Caco-2 (cell line): ENCODE measurements around the gene AGAP2. TPM values are rescaled to one million over a fixed set of nuclear protein-coding genes. Genes with fewer than 3 reads are reported as not detected.
A peak's percentile ranks its signal among the peaks of the same experiment; 100 is the strongest.

ENCODE experiments used
- Bru-seq: library from RNA; stranded (reverse); fragments of 400-500 nt; gene quantifications from one replicate; lab custom pipeline; 2021; lab: Mats Ljungman, UMichigan
- BruChase-seq, 2 experiments: library from RNA; stranded (reverse); fragments of 400-500 nt; gene quantifications; one replicate each; lab custom pipeline; 2021; lab: Mats Ljungman, UMichigan
- BruUV-seq: library from RNA; stranded (reverse); fragments of 400-500 nt; replicated peaks from 2 replicates; lab custom pipeline; 2021; lab: Mats Ljungman, UMichigan
- CTCF ChIA-PET: fragments of 300-600 bp; sonication (Branson Sonifier 250); formaldehyde crosslinking; loops from one replicate; lab custom pipeline; 2022; ENCODE audit warnings: antibody characterized with exemption; lab: Charles Lee
- POLR2A ChIA-PET: fragments of 300-600 bp; sonication (Branson Sonifier 250); formaldehyde crosslinking; loops from one replicate; lab custom pipeline; 2022; ENCODE audit warnings: antibody characterized with exemption; lab: Charles Lee
- DNase-seq, 2 experiments: peaks; one replicate each; pipeline versions ENCODE4 v3.0.0 to v3.0.0-alpha.2; 2020 to 2022
- H3K27me3 ChIP-seq: replicated peaks from 2 replicates; pipeline ENCODE4 v1.6.0; 2011; ENCODE audit warnings: low read length; ENCODE audit not compliant: control insufficient read depth, insufficient read depth
- H3K36me3 ChIP-seq: 2 replicates; pipeline ENCODE4 v1.5.1; 2011; ENCODE audit warnings: low read length; ENCODE audit not compliant: control insufficient read depth, insufficient read depth
- H3K4me1 ChIP-seq: fragments of 250-450 bp; sonication (Bioruptor Pico); 2 replicates; pipeline ENCODE4 v1.5.1; 2020; ENCODE audit warnings: mild to moderate bottlenecking
- H3K4me3 ChIP-seq: 2 replicates; pipeline ENCODE4 v1.5.1; 2011; ENCODE audit warnings: low read depth, mild to moderate bottlenecking, control low read depth, low read length
- H3K9me3 ChIP-seq: fragments of 250-450 bp; sonication (Bioruptor Pico); 2 replicates; pipeline ENCODE4 v1.5.1; 2020; ENCODE audit warnings: mild to moderate bottlenecking, moderate library complexity
- H3K27ac Mint-ChIP-seq: one replicate; pipeline ENCODE4 v1.8.0; 2022; ENCODE audit warnings: mixed read lengths; ENCODE audit not compliant: unreplicated experiment
- H3K27me3 Mint-ChIP-seq: one replicate; pipeline ENCODE4 v1.8.0; 2022; ENCODE audit warnings: mixed read lengths; ENCODE audit not compliant: insufficient read depth, unreplicated experiment
- H3K36me3 Mint-ChIP-seq: one replicate; pipeline ENCODE4 v1.8.0; 2022; ENCODE audit warnings: mild to moderate bottlenecking, mixed read lengths; ENCODE audit not compliant: insufficient read depth, unreplicated experiment
- H3K4me1 Mint-ChIP-seq: one replicate; pipeline ENCODE4 v1.8.0; 2022; ENCODE audit warnings: low read depth, mixed read lengths; ENCODE audit not compliant: unreplicated experiment
- H3K4me3 Mint-ChIP-seq: one replicate; pipeline ENCODE4 v1.8.0; 2022; ENCODE audit warnings: mild to moderate bottlenecking, moderate library complexity, mixed read lengths; ENCODE audit not compliant: unreplicated experiment
- H3K9me3 Mint-ChIP-seq: one replicate; pipeline ENCODE4 v1.8.0; 2022; ENCODE audit warnings: mixed read lengths; ENCODE audit not compliant: unreplicated experiment
- intact Hi-C: fragments of 100-400 bp; cut with micrococcal nuclease; formaldehyde crosslinking; loops from one replicate; pipeline ENCODE4 v1.10.0; 2022; ENCODE audit not compliant: unreplicated experiment
- long read RNA-seq: library from polyadenylated mRNA; stranded (forward); transcript quantifications from one replicate; pipeline ENCODE4 v2.0.0, GENCODE V29; 2022
- total RNA-seq: library from RNA; stranded (reverse); gene quantifications from 2 replicates; pipeline ENCODE4 v1.2.3, GENCODE V29; 2022
- TF ChIP-seq, protein P1 (sequence below), 2 experiments: fragments of 200-600 bp in 1 of 2; IDR thresholded peaks; 1 replicate in 1 of 2; 2 replicates in 1 of 2; pipeline versions ENCODE4 v1.5.1 to v1.8.0; 2011 to 2022; ENCODE audit warnings: antibody characterized with exemption in 1 of 2, control low read depth in 1 of 2, inconsistent platforms in 1 of 2, low read depth in 1 of 2, low read length in 1 of 2, mild to moderate bottlenecking in 1 of 2, moderate library complexity in 1 of 2; ENCODE audit not compliant: insufficient read depth in 1 of 2, severe bottlenecking in 1 of 2, unreplicated experiment in 1 of 2

Gene AGAP2
- total RNA-seq (0.09 TPM in 1 of 2 replicates, not detected in the other), Bru-seq, nascent RNA (not detected), BruChase-seq, experiment 1, labeled RNA remaining after a 2-hour chase (percentile 12 among the genes with signal in this experiment), BruChase-seq, experiment 2, labeled RNA remaining after a 6-hour chase (percentile 9 among the genes with signal in this experiment)
- long read RNA-seq = 0 reads

DNA sequence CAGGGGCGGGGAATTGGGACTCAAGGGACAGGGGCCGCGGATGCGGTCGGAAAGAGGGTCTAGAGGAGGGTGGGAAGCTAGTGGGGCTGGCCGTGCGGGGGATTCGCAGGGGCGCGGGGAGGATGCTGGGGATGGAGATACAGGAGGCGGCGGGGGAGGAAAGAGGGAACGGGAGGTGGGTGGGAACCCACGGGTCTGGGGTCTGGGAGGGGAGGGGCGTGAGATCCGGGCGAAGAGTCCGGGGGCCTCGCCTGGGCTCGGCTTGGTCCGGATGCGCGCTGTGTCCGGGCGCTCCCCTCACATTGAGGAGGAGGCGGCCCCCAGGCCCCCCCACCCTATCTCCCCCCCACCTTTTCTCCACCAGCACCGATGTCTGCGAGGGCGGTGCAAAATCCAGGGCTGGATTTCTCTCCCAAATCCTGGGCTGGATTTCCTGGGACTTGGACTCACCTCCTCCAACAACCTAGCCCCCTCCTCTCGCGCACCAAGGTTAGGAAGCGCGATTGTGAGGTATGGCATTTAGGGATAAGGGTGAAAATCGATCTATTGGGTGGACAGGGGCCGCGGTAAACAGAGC is at the start of gene AGAP2:
AGAP2 (minus strand) TSS at position 82 of the 577 bp plus-strand sequence. CDS start 496 bp downstream, outside the sequence.
- Histone ChIP-seq H3K4me1 (peaks cover 12% of the 10 kb centered on the region), H3K36me3 (no peaks in the 10 kb centered on the region), H3K9me3 (no peaks in the 10 kb centered on the region), H3K4me3 (peak within 1 kb of the TSS; percentile 33), H3K27me3 (peaks cover 7% of the 10 kb centered on the region)
- H3K27ac Mint-ChIP-seq = no peak within 1 kb of the TSS
- H3K27me3 Mint-ChIP-seq = peaks cover 31% of the 10 kb centered on the region
- no TSS peak for BruUV-seq
- ChIA-PET CTCF (no interaction called here), POLR2A (no interaction called here)
- no peaks in the 10 kb centered on the region for H3K36me3 Mint-ChIP-seq
- no peak for DNase-seq
- peak within 1 kb of the TSS; percentile 21 for H3K4me3 Mint-ChIP-seq
- no peaks in the 10 kb centered on the region for H3K9me3 Mint-ChIP-seq
- intact Hi-C loops = loop anchor here (5.0 kb wide), 2 partner anchors 46 to 281 kb away; partner anchors contain the start of genes GLI1, INHBE and OS9
- H3K4me1 Mint-ChIP-seq = peaks cover 17% of the 10 kb centered on the region
- TF ChIP-seq, protein P1, sequence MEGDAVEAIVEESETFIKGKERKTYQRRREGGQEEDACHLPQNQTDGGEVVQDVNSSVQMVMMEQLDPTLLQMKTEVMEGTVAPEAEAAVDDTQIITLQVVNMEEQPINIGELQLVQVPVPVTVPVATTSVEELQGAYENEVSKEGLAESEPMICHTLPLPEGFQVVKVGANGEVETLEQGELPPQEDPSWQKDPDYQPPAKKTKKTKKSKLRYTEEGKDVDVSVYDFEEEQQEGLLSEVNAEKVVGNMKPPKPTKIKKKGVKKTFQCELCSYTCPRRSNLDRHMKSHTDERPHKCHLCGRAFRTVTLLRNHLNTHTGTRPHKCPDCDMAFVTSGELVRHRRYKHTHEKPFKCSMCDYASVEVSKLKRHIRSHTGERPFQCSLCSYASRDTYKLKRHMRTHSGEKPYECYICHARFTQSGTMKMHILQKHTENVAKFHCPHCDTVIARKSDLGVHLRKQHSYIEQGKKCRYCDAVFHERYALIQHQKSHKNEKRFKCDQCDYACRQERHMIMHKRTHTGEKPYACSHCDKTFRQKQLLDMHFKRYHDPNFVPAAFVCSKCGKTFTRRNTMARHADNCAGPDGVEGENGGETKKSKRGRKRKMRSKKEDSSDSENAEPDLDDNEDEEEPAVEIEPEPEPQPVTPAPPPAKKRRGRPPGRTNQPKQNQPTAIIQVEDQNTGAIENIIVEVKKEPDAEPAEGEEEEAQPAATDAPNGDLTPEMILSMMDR (IDR thresholded peaks at IDR 0.05; ENCODE audit: insufficient read depth in 1 of 2, low read depth in 1 of 2, low read length in 1 of 2, severe bottlenecking in 1 of 2, unreplicated experiment in 1 of 2) = no peak

DNA sequence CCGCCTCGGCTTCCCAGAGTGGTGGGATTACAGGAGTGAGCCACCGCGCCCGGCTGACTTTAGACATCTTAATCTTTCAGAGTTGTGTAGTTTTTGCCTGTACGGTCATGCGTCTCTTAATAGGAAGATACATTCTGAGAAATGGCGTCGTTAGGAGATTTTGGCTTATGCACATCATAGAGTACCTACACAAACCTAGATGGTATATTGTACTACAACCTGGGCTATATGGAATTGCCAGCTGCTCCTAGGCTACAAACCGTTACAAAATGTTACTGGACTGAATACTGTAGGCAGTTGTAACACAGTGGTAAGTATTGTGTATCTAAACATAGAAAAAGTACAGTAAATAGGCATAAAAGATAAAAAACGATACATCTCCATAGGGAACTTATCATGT is 45.3 kb upstream of the AGAP2 start:
- Mint-ChIP-seq H3K9me3 (no peaks in the 10 kb centered on the region), H3K4me1 (no peaks in the 10 kb centered on the region), H3K27ac (no peak overlapping the region), H3K4me3 (peak overlapping the region; percentile 92), H3K36me3 (peaks cover 32% of the 10 kb centered on the region), H3K27me3 (no peaks in the 10 kb centered on the region)
- H3K36me3 ChIP-seq = peaks cover 2% of the 10 kb centered on the region; the same call in 1 of the 2 replicates
- ChIA-PET POLR2A (no interaction called here), CTCF (no interaction called here)
- no peaks in the 10 kb centered on the region for H3K4me1 ChIP-seq
- no peaks in the 10 kb centered on the region for H3K9me3 ChIP-seq
- intact Hi-C loops = no loop called here
- H3K4me3 ChIP-seq = no peak overlapping the region
- DNase-seq = no peak
- TF ChIP-seq, protein P1 (IDR thresholded peaks at IDR 0.05; ENCODE audit: insufficient read depth in 1 of 2, low read depth in 1 of 2, low read length in 1 of 2, severe bottlenecking in 1 of 2, unreplicated experiment in 1 of 2) = no peak
- TSS peak; percentile 55 for BruUV-seq
- H3K27me3 ChIP-seq = no peaks in the 10 kb centered on the region

DNA sequence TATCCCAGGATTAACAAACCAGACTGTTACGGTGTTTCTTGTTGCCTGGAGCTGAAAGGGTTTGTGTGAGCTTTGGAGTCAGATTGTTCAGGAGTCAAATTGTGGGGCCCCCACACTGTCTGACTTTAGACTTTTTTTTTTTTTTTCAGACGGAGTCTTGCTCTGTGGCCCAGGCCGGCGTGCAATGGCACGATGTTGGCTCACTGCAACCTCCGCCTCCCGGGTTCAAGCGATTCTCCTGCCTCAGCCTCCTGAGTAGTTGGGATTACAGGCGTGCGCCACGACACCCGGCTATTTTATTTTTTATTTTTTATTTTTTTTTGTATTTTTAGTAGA is 44.9 kb upstream of the AGAP2 start:
- Histone ChIP-seq H3K27me3 (no peaks in the 10 kb centered on the region), H3K4me3 (peak overlapping the region; percentile 99), H3K36me3 (peaks cover 2% of the 10 kb centered on the region; the same call in 1 of the 2 replicates), H3K4me1 (no peaks in the 10 kb centered on the region), H3K9me3 (no peaks in the 10 kb centered on the region)
- Mint-ChIP-seq H3K36me3 (peaks cover 27% of the 10 kb centered on the region), H3K4me3 (peak overlapping the region; percentile 92), H3K27ac (no peak overlapping the region), H3K27me3 (no peaks in the 10 kb centered on the region), H3K9me3 (no peaks in the 10 kb centered on the region), H3K4me1 (no peaks in the 10 kb centered on the region)
- CTCF ChIA-PET = interaction anchor here (0.6 to 1.0 kb wide), 6 partner anchors 9 to 81 kb away, joined by 3 to 4 read pairs (median 4); partner anchors contain the start of genes EEF1AKMT3 and METTL1
- DNase-seq = no peak
- POLR2A ChIA-PET = interaction anchor here (1.0 kb wide), 1 partner anchor 11 kb away, joined by 7 read pairs; the partner anchor contains the start of genes EEF1AKMT3 and METTL1
- BruUV-seq = no TSS peak
- intact Hi-C loops = no loop called here
- TF ChIP-seq, protein P1 (IDR thresholded peaks at IDR 0.05; ENCODE audit: insufficient read depth in 1 of 2, low read depth in 1 of 2, low read length in 1 of 2, severe bottlenecking in 1 of 2, unreplicated experiment in 1 of 2) = no peak
